GM12864 (cell line): ENCODE data around the gene ZFP92.

Experiments
- DNase-seq: peaks from one replicate; pipeline ENCODE4 v3.0.0-alpha.2; 2011; ENCODE audit warnings: low read depth
- H3K4me3 ChIP-seq: 2 replicates; pipeline ENCODE4 v1.5.1; 2011; ENCODE audit warnings: mild to moderate bottlenecking, low read depth, low read length, control low read depth
- TF ChIP-seq, protein P1 (sequence below): IDR thresholded peaks from 2 replicates; pipeline ENCODE4 v1.5.1; 2011; ENCODE audit warnings: low read depth, mild to moderate bottlenecking, moderate library complexity, low read length, control low read depth, inconsistent platforms; ENCODE audit errors: missing control alignments

Gene ZFP92

GRCh38 chrX:153430796-153431195 is 19.5 kb downstream of the ZFP92 start:
- H3K4me3 ChIP-seq = no peak overlapping the region
- no peak for DNase-seq
- TF ChIP-seq, protein P1, sequence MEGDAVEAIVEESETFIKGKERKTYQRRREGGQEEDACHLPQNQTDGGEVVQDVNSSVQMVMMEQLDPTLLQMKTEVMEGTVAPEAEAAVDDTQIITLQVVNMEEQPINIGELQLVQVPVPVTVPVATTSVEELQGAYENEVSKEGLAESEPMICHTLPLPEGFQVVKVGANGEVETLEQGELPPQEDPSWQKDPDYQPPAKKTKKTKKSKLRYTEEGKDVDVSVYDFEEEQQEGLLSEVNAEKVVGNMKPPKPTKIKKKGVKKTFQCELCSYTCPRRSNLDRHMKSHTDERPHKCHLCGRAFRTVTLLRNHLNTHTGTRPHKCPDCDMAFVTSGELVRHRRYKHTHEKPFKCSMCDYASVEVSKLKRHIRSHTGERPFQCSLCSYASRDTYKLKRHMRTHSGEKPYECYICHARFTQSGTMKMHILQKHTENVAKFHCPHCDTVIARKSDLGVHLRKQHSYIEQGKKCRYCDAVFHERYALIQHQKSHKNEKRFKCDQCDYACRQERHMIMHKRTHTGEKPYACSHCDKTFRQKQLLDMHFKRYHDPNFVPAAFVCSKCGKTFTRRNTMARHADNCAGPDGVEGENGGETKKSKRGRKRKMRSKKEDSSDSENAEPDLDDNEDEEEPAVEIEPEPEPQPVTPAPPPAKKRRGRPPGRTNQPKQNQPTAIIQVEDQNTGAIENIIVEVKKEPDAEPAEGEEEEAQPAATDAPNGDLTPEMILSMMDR = no peak

DNA sequence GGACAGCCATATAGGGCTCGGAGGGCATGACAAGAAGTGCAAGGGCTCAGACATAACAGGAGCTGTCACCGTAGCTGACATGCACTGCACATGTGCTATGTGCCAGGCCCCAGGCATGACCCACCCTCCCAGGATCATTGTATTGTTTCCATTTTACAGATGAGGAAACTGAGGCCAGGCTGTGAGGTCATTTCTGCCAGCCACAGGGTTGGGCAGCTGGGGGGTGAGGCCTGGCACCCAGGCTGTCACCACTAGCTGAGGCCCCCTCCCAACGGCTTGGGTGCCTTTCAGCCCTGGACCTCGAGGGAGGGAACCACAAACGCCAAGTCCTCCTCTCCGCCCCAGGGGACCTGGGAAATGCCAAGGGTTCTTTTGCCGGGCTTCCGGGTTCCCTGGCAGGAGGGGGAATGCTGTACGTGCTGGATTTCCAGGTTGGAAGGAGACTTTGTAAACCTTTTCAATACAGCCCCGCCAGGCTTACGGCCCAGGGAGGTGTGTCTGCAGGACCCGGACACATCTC is 21.9 kb downstream of the ZFP92 start:
- no peak overlapping the region for H3K4me3 ChIP-seq
- DNase-seq = no peak
- TF ChIP-seq, protein P1 = no peak

GRCh38 chrX:153433781-153434285 is 22.6 kb downstream of the ZFP92 start:
- DNase-seq = no peak
- TF ChIP-seq, protein P1 = no peak
- no peak overlapping the region for H3K4me3 ChIP-seq

- DNase-seq = no peak
Observed at GRCh38 chrX:153434801-153435200, 23.5 kb downstream of the ZFP92 start.

GRCh38 chrX:153435845-153436244 is 24.6 kb downstream of the ZFP92 start:
- no peak overlapping the region for H3K4me3 ChIP-seq
- TF ChIP-seq, protein P1 = no peak
- DNase-seq = no peak

More at GRCh38 chrX:153434801-153435200, 23.5 kb downstream of the ZFP92 start:
- no peak overlapping the region for H3K4me3 ChIP-seq
- TF ChIP-seq, protein P1 = no peak

DNA sequence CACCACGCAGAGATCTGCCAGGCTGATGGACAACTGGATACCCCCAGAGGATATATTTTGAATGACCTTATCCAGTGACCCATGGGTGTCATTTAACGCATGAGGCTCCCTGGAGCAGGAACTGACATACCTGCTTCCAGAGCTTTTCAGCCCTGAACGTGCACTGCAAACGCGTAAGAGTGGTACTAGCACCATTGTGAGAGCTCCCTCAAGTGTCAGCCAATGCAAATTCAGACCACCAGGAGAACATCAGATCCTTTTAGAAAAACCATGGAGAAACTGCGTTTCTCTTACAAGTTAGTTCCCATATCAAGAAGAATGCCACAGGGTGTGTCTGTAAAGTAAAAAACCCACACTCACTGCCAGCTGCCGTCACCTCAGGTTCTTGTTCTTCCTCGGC is 27.3 kb downstream of the ZFP92 start:
- TF ChIP-seq, protein P1 = peak; percentile 9
- H3K4me3 ChIP-seq = no peak overlapping the region
- no peak for DNase-seq

DNA sequence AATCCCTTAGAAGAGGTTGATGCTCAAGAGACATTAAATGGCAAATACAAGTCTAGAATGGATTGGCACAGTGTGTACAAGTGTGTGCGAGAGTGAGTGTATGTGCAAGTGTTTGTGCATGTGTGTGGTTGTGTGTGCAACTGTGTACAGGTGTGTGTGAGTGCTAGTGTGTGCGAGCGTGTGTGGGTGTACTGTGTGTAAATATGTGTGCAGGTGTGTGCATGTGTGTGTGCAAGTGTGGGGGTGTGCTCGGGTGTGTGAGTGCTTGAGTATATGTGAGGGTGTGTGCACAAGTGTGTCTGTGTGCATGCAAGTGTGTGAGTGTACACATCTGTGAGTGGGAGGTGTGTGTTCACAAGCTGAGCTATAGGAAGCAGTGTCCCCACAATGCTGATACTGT is 28.7 kb downstream of the ZFP92 start:
- no peak for DNase-seq
- no peak overlapping the region for H3K4me3 ChIP-seq
- TF ChIP-seq, protein P1 = no peak
